HEK293 (cell line): ENCODE measurements around the gene SH2D2A.

Experiments
- CTCF ChIA-PET: fragments of 350-600 bp; formaldehyde crosslinking; extraction: SDS; loops from one replicate; lab custom pipeline; 2021; ENCODE audit warnings: antibody characterized with exemption; lab: Yijun Ruan, JAX
- POLR2A ChIA-PET: fragments of 300-600 bp; formaldehyde crosslinking; extraction: SDS; loops from one replicate; lab custom pipeline; 2020; ENCODE audit warnings: antibody characterized with exemption, inconsistent platforms; lab: Yijun Ruan, JAX
- H3K27ac ChIP-seq: fragments of 200-500 bp; sonication (Bioruptor generic); 2 replicates; pipeline ENCODE4 v1.5.1; 2014; ENCODE audit warnings: low read depth, low read length, control low read depth, inconsistent platforms; ENCODE audit errors: extremely low read depth
- H3K36me3 ChIP-seq, 2 experiments: fragments of 200-500 bp in 1 of 2; sonication (Bioruptor generic) in 1 of 2; 1 replicate in 1 of 2; 2 replicates in 1 of 2; pipeline ENCODE4 v1.5.1; 2014 to 2017; ENCODE audit warnings: inconsistent platforms in 2 of 2, low read length in 2 of 2; ENCODE audit not compliant: control insufficient read depth in 2 of 2, insufficient read depth in 1 of 2
- H3K4me1 ChIP-seq: fragments of 200-500 bp; sonication (Bioruptor generic); 2 replicates; pipeline ENCODE4 v1.5.1; 2014; ENCODE audit warnings: mild to moderate bottlenecking, low read length, inconsistent platforms; ENCODE audit not compliant: control insufficient read depth, insufficient read depth
- H3K4me3 ChIP-seq: 2 replicates; pipeline ENCODE4 v1.5.1; 2011; ENCODE audit warnings: low read depth, mild to moderate bottlenecking, control low read depth, low read length, moderate library complexity
- H3K9me3 ChIP-seq: fragments of 200-500 bp; sonication (Bioruptor generic); 2 replicates; pipeline ENCODE4 v1.5.1; 2014; ENCODE audit warnings: low read depth, low read length, inconsistent platforms; ENCODE audit not compliant: control insufficient read depth, insufficient read depth
- BCL11A ChIP-seq: fragments of 450-650 bp; formaldehyde crosslinking; IDR thresholded peaks from 2 replicates; pipeline ENCODE4 v1.5.1; 2016; ENCODE audit warnings: low read depth, missing biosample characterization, missing genetic modification characterization
- BCL11B ChIP-seq: fragments of 450-650 bp; formaldehyde crosslinking; IDR thresholded peaks from 2 replicates; pipeline ENCODE4 v1.5.1; 2016; ENCODE audit warnings: low read depth, missing biosample characterization, missing genetic modification characterization
- IKZF3 ChIP-seq: fragments of 450-650 bp; IDR thresholded peaks from 2 replicates; pipeline ENCODE4 v1.5.0; 2018; ENCODE audit warnings: missing biosample characterization, mild to moderate bottlenecking, missing genetic modification characterization, moderate library complexity
- KLF16 ChIP-seq: fragments of 450-650 bp; formaldehyde crosslinking; IDR thresholded peaks from 2 replicates; pipeline ENCODE4 v1.5.1; 2017; ENCODE audit warnings: missing biosample characterization, missing genetic modification characterization
- SCRT1 ChIP-seq: fragments of 450-650 bp; formaldehyde crosslinking; IDR thresholded peaks from 2 replicates; pipeline ENCODE4 v1.5.1; 2016; ENCODE audit warnings: missing biosample characterization, missing genetic modification characterization, borderline replicate concordance
- SP3 ChIP-seq: fragments of 450-650 bp; formaldehyde crosslinking; IDR thresholded peaks from 2 replicates; pipeline ENCODE4 v1.5.1; 2016; ENCODE audit warnings: missing biosample characterization, missing genetic modification characterization
- ZEB2 ChIP-seq: fragments of 450-650 bp; formaldehyde crosslinking; IDR thresholded peaks from 2 replicates; pipeline ENCODE4 v1.5.1; 2016; ENCODE audit warnings: missing biosample characterization, missing genetic modification characterization
- ZNF133 ChIP-seq: fragments of 450-650 bp; formaldehyde crosslinking; IDR thresholded peaks from 2 replicates; pipeline ENCODE4 v1.5.1; 2016; ENCODE audit warnings: missing biosample characterization, missing genetic modification characterization
- ZNF157 ChIP-seq: fragments of 450-650 bp; formaldehyde crosslinking; IDR thresholded peaks from 2 replicates; pipeline ENCODE4 v1.5.1; 2016; ENCODE audit warnings: missing biosample characterization, missing genetic modification characterization
- ZNF174 ChIP-seq: fragments of 450-650 bp; formaldehyde crosslinking; IDR thresholded peaks from 2 replicates; pipeline ENCODE4 v1.5.0; 2017; ENCODE audit warnings: missing biosample characterization, mild to moderate bottlenecking, missing genetic modification characterization
- ZNF184 ChIP-seq: fragments of 450-650 bp; IDR thresholded peaks from 2 replicates; pipeline ENCODE4 v1.5.1; 2018; ENCODE audit warnings: missing biosample characterization, mild to moderate bottlenecking, missing genetic modification characterization
- ZNF211 ChIP-seq: fragments of 450-650 bp; formaldehyde crosslinking; IDR thresholded peaks from 2 replicates; pipeline ENCODE4 v1.5.1; 2016; ENCODE audit warnings: low read depth, missing biosample characterization, missing genetic modification characterization
- ZNF324 ChIP-seq: fragments of 450-650 bp; formaldehyde crosslinking; IDR thresholded peaks from 2 replicates; pipeline ENCODE4 v1.5.1; 2016; ENCODE audit warnings: missing biosample characterization, missing genetic modification characterization
- ZNF473 ChIP-seq: fragments of 450-650 bp; formaldehyde crosslinking; IDR thresholded peaks from 2 replicates; pipeline ENCODE4 v1.5.1; 2017; ENCODE audit warnings: missing biosample characterization, missing genetic modification characterization
- ZNF510 ChIP-seq: fragments of 450-650 bp; formaldehyde crosslinking; IDR thresholded peaks from 2 replicates; pipeline ENCODE4 v1.5.1; 2018; ENCODE audit warnings: mild to moderate bottlenecking, missing genetic modification characterization, missing biosample characterization; ENCODE audit not compliant: insufficient replicate concordance
- ZNF514 ChIP-seq: fragments of 450-650 bp; formaldehyde crosslinking; IDR thresholded peaks from 2 replicates; pipeline ENCODE4 v1.5.1; 2016; ENCODE audit warnings: missing biosample characterization, missing genetic modification characterization
- ZNF529 ChIP-seq: fragments of 450-650 bp; formaldehyde crosslinking; IDR thresholded peaks from 2 replicates; pipeline ENCODE4 v1.5.1; 2017; ENCODE audit warnings: missing genetic modification characterization, missing biosample characterization; ENCODE audit not compliant: insufficient replicate concordance
- ZNF530 ChIP-seq: fragments of 450-650 bp; formaldehyde crosslinking; IDR thresholded peaks from 2 replicates; pipeline ENCODE4 v1.5.1; 2016; ENCODE audit warnings: low read depth, missing biosample characterization, missing genetic modification characterization
- ZNF596 ChIP-seq: fragments of 450-650 bp; IDR thresholded peaks from 2 replicates; pipeline ENCODE4 v1.5.0; 2018; ENCODE audit warnings: missing biosample characterization, mild to moderate bottlenecking, missing genetic modification characterization, moderate library complexity
- ZNF76 ChIP-seq: fragments of 450-650 bp; formaldehyde crosslinking; IDR thresholded peaks from 2 replicates; pipeline ENCODE4; 2016; ENCODE audit warnings: low read depth, missing biosample characterization, missing genetic modification characterization, borderline replicate concordance
- ZNF785 ChIP-seq: fragments of 450-650 bp; formaldehyde crosslinking; IDR thresholded peaks from 2 replicates; pipeline ENCODE4 v1.5.1; 2016; ENCODE audit warnings: missing biosample characterization, missing genetic modification characterization
- ZNF837 ChIP-seq: fragments of 450-650 bp; formaldehyde crosslinking; IDR thresholded peaks from 2 replicates; pipeline ENCODE4 v1.5.1; 2016; ENCODE audit warnings: missing biosample characterization, missing genetic modification characterization
- ZSCAN16 ChIP-seq: fragments of 450-650 bp; formaldehyde crosslinking; IDR thresholded peaks from 2 replicates; pipeline ENCODE4 v1.5.1; 2016; ENCODE audit warnings: missing biosample characterization, missing genetic modification characterization
- ZSCAN23 ChIP-seq: fragments of 450-650 bp; formaldehyde crosslinking; IDR thresholded peaks from 2 replicates; pipeline ENCODE4 v1.5.1; 2016; ENCODE audit warnings: missing biosample characterization, missing genetic modification characterization
- TF ChIP-seq, protein P1 (sequence below): fragments of 450-650 bp; formaldehyde crosslinking; IDR thresholded peaks from 2 replicates; pipeline ENCODE4 v1.5.1; 2016; ENCODE audit warnings: missing biosample characterization, missing genetic modification characterization
- TF ChIP-seq, protein P2 (sequence below): fragments of 450-650 bp; formaldehyde crosslinking; IDR thresholded peaks from 2 replicates; pipeline ENCODE4 v1.5.1; 2017; ENCODE audit warnings: missing biosample characterization, mild to moderate bottlenecking, missing genetic modification characterization, moderate library complexity

SH2D2A gene

DNA sequence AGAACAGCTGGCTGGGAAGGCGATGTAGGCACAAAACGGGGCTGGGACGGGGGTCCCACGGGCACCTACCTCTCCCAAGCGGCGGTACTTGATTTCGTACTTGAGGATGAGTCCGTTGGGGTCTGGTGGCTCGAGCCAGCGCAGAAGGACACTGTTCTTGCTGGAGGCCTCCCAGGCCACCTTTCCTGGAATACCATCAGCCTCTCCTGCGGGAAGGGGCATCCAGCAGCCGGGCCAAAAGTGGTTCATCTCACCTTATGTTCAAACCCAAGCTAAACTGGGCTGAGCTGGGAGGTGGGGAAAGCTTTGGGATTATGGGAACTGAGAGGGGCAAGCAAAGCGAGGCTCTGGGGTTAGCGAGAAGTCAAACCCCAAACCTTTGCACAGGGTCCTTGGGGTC lies 28.0 kb upstream of the SH2D2A start:
- Histone ChIP-seq H3K27ac (no peak overlapping the region), H3K4me1 (no peaks in the 10 kb centered on the region), H3K36me3 (no peaks in the 10 kb centered on the region), H3K4me3 (no peak overlapping the region), H3K9me3 (no peaks in the 10 kb centered on the region)
- CTCF ChIA-PET: interaction anchor here (1.3 kb wide), 1 partner anchor 16 kb away, joined by 3 read pairs; the partner anchor contains the start of gene NTRK1
- POLR2A ChIA-PET: no interaction called here
- TF ChIP-seq ZNF157 (tag by site-specific recombination): no peak
- no peak for TF ChIP-seq ZSCAN16 (tag by site-specific recombination)
- no peak for TF ChIP-seq ZNF529 (tag by site-specific recombination)
- TF ChIP-seq ZNF785 (tag by site-specific recombination): no peak
- TF ChIP-seq ZNF473: no peak
- no peak for TF ChIP-seq ZNF184 (tag by site-specific recombination)
- TF ChIP-seq KLF16 (tag by site-specific recombination): no peak
- TF ChIP-seq ZNF510 (tag by site-specific recombination): no peak
- TF ChIP-seq ZNF514 (tag by site-specific recombination): no peak
- TF ChIP-seq ZNF211 (tag by site-specific recombination): no peak
- no peak for TF ChIP-seq ZEB2 (tag by site-specific recombination)
- TF ChIP-seq ZNF837 (tag by site-specific recombination): no peak
- TF ChIP-seq ZNF530 (tag by site-specific recombination): no peak
- no peak for TF ChIP-seq IKZF3 (tag by site-specific recombination)

DNA sequence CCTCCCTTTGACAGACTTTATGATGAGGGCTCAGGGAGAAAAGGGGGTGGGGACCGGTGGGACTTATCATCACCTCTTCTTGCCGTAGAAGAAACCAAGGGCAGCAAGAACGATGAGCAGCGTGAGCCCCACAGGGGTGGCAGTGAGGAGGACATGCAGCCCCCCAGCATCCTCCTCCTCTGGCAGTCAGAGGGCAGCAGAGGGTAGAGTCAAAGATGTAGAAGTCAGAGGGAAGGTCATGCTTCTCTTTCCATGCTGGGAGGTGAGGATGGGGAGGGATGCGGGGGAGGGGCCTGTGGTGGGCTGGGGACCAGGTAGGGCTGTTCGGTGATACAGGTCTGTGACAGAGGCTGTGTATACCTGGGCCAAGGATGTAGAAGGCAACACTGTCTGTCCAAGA lies 27.5 kb upstream of the SH2D2A start:
- TF ChIP-seq, protein P1, sequence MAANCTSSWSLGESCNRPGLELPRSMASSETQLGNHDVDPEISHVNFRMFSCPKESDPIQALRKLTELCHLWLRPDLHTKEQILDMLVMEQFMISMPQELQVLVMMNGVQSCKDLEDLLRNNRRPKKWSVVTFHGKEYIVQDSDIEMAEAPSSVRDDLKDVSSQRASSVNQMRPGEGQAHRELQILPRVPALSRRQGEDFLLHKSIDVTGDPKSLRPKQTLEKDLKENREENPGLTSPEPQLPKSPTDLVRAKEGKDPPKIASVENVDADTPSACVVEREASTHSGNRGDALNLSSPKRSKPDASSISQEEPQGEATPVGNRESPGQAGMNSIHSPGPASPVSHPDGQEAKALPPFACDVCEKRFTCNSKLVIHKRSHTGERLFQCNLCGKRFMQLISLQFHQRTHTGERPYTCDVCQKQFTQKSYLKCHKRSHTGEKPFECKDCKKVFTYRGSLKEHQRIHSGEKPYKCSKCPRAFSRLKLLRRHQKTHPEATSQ (tag by site-specific recombination): no peak
- TF ChIP-seq ZNF324 (no peak), SCRT1 (tag by site-specific recombination) (no peak), SP3 (tag by site-specific recombination) (no peak)
- no peaks in the 10 kb centered on the region for H3K9me3 ChIP-seq
- H3K4me3 ChIP-seq: no peak overlapping the region
- ChIA-PET POLR2A (no interaction called here), CTCF (interaction anchor here (1.3 to 1.4 kb wide), 2 partner anchors 16 kb away, joined by 3 to 6 read pairs; partner anchors contain the start of gene NTRK1)
- H3K36me3 ChIP-seq: no peaks in the 10 kb centered on the region
- H3K27ac ChIP-seq: no peak overlapping the region
- no peaks in the 10 kb centered on the region for H3K4me1 ChIP-seq

DNA sequence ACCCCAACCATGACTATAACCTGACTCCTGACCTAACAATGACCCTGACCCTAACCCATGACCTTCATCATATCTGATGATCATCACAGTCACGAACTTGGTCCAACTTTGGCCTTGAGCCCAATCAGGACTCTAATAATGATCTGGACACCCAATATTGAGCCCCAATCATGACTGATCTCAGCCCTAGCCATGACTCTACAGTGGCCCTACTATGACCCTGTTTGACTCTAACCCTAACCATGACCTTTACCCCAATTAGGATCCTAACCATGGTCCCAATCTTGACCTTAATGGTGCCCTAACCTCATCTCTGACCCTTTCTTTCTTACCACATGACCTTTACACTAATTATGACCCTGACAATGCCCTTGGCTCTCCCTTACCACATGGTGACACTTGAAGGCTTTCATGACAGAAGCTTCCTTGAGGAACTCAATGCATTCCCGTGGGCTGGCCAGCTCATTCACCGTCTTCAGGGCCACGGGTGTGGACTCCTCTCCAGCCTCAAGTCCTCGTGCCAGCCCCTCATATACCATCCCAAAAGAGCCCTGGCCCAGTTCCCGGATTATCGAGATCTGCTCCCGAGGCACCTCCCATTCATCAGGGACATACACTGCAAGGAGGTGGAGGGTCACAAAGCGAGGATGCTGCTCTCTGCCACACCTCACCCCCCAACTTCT lies 26.1 kb upstream of the SH2D2A start:
- ChIA-PET CTCF (interaction anchor here (1.4 to 2.1 kb wide), 2 partner anchors 17 to 77 kb away, joined by 4 to 6 read pairs; no protein-coding TSS in a partner anchor), POLR2A (interaction anchor here (0.9 kb wide), 1 partner anchor 18 kb away, joined by 3 read pairs; no protein-coding TSS in a partner anchor)
- Histone ChIP-seq H3K36me3 (no peaks in the 10 kb centered on the region), H3K4me3 (no peak overlapping the region), H3K9me3 (no peaks in the 10 kb centered on the region), H3K27ac (no peak overlapping the region), H3K4me1 (no peaks in the 10 kb centered on the region)
- TF ChIP-seq ZNF133 (tag by site-specific recombination) (no peak), ZSCAN23 (tag by site-specific recombination) (no peak), ZNF596 (tag by site-specific recombination) (no peak), ZNF76 (tag by site-specific recombination) (no peak), BCL11B (tag by site-specific recombination) (peak; percentile 72), ZNF174 (tag by site-specific recombination) (no peak), BCL11A (peak; percentile 21; the same call in 1 of the 2 replicates)
- TF ChIP-seq, protein P2, sequence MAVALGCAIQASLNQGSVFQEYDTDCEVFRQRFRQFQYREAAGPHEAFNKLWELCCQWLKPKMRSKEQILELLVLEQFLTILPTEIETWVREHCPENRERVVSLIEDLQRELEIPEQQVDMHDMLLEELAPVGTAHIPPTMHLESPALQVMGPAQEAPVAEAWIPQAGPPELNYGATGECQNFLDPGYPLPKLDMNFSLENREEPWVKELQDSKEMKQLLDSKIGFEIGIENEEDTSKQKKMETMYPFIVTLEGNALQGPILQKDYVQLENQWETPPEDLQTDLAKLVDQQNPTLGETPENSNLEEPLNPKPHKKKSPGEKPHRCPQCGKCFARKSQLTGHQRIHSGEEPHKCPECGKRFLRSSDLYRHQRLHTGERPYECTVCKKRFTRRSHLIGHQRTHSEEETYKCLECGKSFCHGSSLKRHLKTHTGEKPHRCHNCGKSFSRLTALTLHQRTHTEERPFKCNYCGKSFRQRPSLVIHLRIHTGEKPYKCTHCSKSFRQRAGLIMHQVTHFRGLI (tag by site-specific recombination): no peak
